Epithelial cell of esophagus (primary cell): Measurements from ENCODE around the gene PTPN14.

Source experiments
- DNase-seq: peaks from one replicate; pipeline ENCODE4 v3.0.0; 2010; ENCODE audit warnings: low read depth
- H3K4me3 ChIP-seq: 2 replicates; pipeline ENCODE4 v1.5.1; 2011; ENCODE audit warnings: mild to moderate bottlenecking, low read length, control low read depth
- CTCF ChIP-seq: IDR thresholded peaks from 2 replicates; pipeline ENCODE4 v1.5.1; 2011; ENCODE audit warnings: low read depth, mild to moderate bottlenecking, low read length, control low read depth, inconsistent platforms; ENCODE audit not compliant: insufficient read depth; ENCODE audit errors: missing control alignments

Gene PTPN14

GRCh38 chr1:214330715-214331114 lies 220.7 kb downstream of the PTPN14 start:
- no peak for TF ChIP-seq CTCF
- no peak for DNase-seq
- no peak overlapping the region for H3K4me3 ChIP-seq

GRCh38 chr1:214330222-214330621 lies 221.2 kb downstream of the PTPN14 start:
- peak; percentile 90 for DNase-seq
- peak overlapping the region; percentile 7 for H3K4me3 ChIP-seq
- TF ChIP-seq CTCF = no peak

- TF ChIP-seq CTCF = no peak
- DNase-seq = no peak
- H3K4me3 ChIP-seq = no peak overlapping the region
These were observed 221.8 kb downstream of the PTPN14 start for GRCh38 chr1:214329470-214330220.

- TF ChIP-seq CTCF = peak; percentile 94
- H3K4me3 ChIP-seq = no peak overlapping the region
- peak; percentile 89 for DNase-seq
These were observed 222.5 kb downstream of the PTPN14 start for GRCh38 chr1:214328770-214329469.

- no peak for DNase-seq
- TF ChIP-seq CTCF = no peak
- no peak overlapping the region for H3K4me3 ChIP-seq
These were observed 223.9 kb downstream of the PTPN14 start for GRCh38 chr1:214327514-214327913.

- DNase-seq = no peak
- no peak overlapping the region for H3K4me3 ChIP-seq
- TF ChIP-seq CTCF = no peak
These were observed 225.0 kb downstream of the PTPN14 start for GRCh38 chr1:214326406-214326805.
